Duodenal mucosa (tissue), 2 donors: Measurements from ENCODE around the gene RPS14.
"Not testable (repeated sequence)": the region's sequence is repeated elsewhere in the genome, so short reads cannot be mapped to it uniquely, and the experiment has no call there.

Experiments used
- H3K27ac ChIP-seq: one replicate; pipeline ENCODE4 v1.7.0; 2013; ENCODE audit warnings: low read depth, low read length
- H3K27me3 ChIP-seq, 2 donors: one replicate each; pipeline ENCODE4 v1.7.0; 2013; ENCODE audit warnings: low read length in 2 of 2, control low read depth in 1 of 2; ENCODE audit not compliant: insufficient read depth in 2 of 2, control insufficient read depth in 1 of 2
- H3K36me3 ChIP-seq, 2 donors: one replicate each; pipeline ENCODE4 v1.7.0; 2013; ENCODE audit warnings: low read length in 2 of 2, control low read depth in 1 of 2; ENCODE audit not compliant: insufficient read depth in 2 of 2, control insufficient read depth in 1 of 2
- H3K4me1 ChIP-seq, 2 donors: one replicate each; pipeline ENCODE4 v1.7.0; 2013; ENCODE audit warnings: low read length in 2 of 2, control low read depth in 1 of 2; ENCODE audit not compliant: insufficient read depth in 2 of 2, control insufficient read depth in 1 of 2
- H3K4me3 ChIP-seq, 2 donors: one replicate each; pipeline ENCODE4 v1.7.0; 2013; ENCODE audit warnings: low read length in 2 of 2, low read depth in 1 of 2
- H3K9ac ChIP-seq, 2 donors: one replicate each; pipeline ENCODE4 v1.7.0; 2013; ENCODE audit warnings: low read length in 2 of 2, low read depth in 1 of 2
- H3K9me3 ChIP-seq, 2 donors: one replicate each; pipeline ENCODE4 v1.7.0; 2013; ENCODE audit warnings: low read length in 2 of 2, control low read depth in 1 of 2; ENCODE audit not compliant: control insufficient read depth in 1 of 2

RPS14 gene

DNA sequence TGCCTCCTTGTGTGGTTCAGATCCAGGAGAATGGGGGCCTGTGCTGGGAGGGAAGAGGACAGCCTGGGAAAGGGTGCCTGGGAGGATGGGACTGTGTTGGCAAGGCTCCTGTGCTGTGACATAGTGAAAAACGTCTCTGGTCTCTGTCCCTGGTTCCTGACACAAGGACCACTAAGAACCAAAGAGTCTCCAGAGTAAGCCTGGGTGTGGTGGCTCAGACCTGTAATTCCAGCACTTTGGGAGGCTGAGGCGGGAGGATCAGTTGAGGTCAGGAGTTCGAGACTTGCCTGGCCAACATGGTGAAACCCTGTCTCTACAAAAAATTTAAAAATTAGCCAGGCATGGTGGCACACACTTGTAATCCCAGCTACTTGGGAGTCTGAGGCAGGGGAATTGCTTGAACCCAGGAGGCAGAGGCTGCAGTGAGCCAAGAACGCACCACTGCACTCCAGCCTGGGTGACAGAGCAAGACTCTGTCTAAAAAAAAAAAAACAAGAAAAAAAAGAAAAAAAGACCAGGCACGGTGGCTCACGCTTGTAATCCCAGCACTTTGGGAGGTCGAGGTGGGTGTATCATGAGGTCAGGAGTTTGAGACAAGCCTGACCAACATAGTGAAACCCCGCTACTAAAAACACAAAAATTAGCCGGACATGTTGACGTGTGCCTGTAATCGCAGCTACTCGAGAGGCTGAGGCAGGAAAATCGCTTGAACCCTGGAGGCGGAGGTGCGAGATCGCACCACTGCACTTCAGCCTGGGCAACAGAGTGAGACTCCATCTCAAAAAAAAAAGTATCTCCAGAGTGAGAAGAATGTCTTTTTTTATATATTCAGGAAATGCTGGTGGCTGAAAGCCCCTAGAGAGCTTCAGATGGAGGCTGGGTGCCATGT is 35.4 kb downstream of the RPS14 start:
- not testable (repeated sequence) for H3K4me3 ChIP-seq, H3K27me3 ChIP-seq, H3K9me3 ChIP-seq, H3K36me3 ChIP-seq
- Histone ChIP-seq H3K4me1 (peaks cover 9 to 41% of the 10 kb centered on the region in 2 donors), H3K27ac (peak overlapping the region; percentile 59), H3K9ac (peak overlapping the region; percentile 86 to 96)

DNA sequence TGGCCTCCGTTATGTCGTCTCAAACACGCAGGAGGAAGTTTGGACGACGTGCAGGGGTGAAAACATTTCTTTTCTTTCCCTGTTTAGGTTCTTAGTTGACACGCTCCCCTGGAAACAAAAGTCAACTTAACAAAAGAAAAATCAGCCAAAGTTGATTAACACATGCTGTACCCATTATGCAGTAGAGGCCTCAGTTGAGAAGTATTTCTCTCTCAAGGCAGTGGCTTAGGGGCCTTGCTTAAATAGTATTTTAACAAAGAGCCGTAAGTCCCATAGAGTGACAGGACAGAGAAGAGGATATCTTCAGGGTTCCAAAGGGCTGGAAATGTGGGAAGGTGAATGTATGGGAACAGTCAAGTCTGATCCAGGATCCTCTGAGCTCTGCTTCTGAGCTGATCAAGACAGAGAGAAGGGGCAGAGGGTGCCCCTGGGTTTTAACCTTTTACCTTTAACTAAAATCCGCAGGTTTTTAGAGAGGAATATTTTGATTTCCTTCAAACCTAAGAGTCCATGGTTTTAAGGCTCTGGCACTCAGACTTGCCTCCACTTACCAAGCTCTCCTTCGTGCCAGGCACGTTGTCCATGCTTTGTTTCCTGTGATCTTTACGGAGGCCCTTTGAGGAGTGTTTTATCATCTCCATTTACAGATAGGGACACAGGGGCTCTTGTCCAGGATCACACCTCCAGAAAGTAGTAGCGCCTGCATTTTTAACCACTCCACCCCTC is 36.2 kb downstream of the RPS14 start:
- Histone ChIP-seq H3K4me3 (peak overlapping the region; percentile 90 to 95), H3K4me1 (peaks cover 13 to 45% of the 10 kb centered on the region in 2 donors), H3K9ac (peak overlapping the region; percentile 86 to 96), H3K9me3 (no peaks in the 10 kb centered on the region), H3K27ac (peak overlapping the region; percentile 59), H3K36me3 (peaks cover 4 to 5% of the 10 kb centered on the region in 2 donors), H3K27me3 (no peaks in the 10 kb centered on the region)

DNA sequence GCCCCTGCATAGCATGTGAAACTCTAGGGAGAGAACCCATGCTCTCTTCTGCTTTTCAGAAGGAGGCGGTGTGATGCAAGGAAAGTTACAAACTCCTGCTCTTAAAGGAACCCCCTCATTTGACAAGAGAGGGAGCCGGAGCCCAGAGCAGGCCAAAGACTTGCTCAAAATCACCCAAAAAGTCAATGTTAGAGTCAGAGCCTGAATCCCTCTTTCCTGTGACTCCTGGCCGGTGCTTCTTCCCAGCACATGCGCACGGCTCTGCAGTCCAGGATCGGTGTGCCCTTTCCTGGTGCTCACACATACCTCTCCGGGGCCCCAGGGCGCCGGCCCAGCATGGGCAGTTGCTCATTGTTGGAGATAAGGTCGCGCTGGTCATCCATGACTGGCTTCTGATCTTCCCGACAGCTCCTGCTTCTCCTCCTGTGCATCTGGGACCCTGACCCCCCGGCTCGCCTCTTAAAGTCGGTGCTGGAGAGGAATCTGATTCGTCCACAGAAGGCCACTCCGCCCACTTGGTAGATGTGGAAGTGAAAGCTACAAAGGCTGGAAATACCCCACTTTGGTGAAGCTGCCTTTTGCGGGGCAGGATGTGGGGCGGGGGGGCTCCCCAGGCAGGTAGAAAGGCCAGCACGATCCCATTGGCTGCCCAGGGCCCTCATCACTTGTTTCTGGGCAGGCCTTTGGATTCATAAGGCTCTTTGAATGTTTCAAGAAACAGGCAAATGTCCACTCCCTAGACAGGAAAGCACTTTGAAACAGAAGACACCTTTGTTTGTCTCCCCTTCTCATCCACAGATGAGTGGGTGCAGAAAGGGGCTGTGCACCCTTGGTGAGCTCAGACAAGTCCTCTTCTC is 37.0 kb downstream of the RPS14 start, which contains the start of gene CD74:
Gene CD74 (minus strand): TSS at position 592 of the 857 bp plus-strand sequence. CDS start 161 bp downstream, at position 431.
- H3K27ac ChIP-seq: peak within 1 kb of the TSS; percentile 91
- no peaks in the 10 kb centered on the region for H3K27me3 ChIP-seq
- peaks cover 7% of the 10 kb centered on the region in 2 donors for H3K36me3 ChIP-seq
- peak within 1 kb of the TSS; percentile 86 to 96 for H3K9ac ChIP-seq
- H3K4me1 ChIP-seq: peaks cover 18 to 48% of the 10 kb centered on the region in 2 donors
- no peaks in the 10 kb centered on the region for H3K9me3 ChIP-seq
- H3K4me3 ChIP-seq: peak within 1 kb of the TSS; percentile 90 to 95

DNA sequence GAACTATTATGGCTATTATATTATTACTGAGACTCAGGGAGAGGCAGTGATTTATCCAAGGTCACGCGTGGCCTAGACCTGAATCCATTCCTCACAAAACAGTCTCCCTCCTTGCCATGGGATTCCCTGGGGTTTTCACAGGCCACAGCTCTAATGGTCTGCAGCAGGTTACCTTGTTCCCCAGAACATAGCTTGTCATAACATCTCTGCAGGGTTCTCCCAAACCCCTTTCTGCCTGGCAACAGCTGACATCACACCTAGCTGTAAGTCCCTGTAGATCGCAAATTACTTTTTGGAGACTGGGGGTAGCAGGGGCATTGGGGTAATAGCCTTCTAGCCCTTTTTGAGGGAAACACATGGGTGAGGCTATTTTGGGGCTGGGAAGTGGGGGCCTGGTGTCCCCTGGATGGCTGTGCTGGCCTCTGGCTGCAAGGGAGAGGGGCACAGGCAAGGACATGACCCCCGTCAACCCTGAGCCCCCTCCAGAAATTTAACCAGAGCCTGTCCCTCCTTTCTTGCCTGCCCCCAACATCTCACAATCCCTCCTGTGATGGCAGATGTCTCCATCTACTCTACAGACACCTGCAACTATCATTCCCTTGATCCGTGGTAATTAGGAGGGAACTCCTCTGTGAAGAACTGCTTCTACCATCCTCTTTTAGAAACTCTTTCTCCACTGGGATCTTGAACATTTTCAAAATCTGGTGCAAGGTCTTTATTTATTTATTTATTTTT is 38.1 kb downstream of the RPS14 start:
- Histone ChIP-seq H3K27me3 (no peaks in the 10 kb centered on the region), H3K4me3 (peak overlapping the region; percentile 90 to 95), H3K9ac (peak overlapping the region; percentile 86 to 96), H3K27ac (peak overlapping the region; percentile 89), H3K4me1 (peaks cover 18 to 48% of the 10 kb centered on the region in 2 donors), H3K36me3 (peaks cover 18 to 19% of the 10 kb centered on the region in 2 donors), H3K9me3 (no peaks in the 10 kb centered on the region)

DNA sequence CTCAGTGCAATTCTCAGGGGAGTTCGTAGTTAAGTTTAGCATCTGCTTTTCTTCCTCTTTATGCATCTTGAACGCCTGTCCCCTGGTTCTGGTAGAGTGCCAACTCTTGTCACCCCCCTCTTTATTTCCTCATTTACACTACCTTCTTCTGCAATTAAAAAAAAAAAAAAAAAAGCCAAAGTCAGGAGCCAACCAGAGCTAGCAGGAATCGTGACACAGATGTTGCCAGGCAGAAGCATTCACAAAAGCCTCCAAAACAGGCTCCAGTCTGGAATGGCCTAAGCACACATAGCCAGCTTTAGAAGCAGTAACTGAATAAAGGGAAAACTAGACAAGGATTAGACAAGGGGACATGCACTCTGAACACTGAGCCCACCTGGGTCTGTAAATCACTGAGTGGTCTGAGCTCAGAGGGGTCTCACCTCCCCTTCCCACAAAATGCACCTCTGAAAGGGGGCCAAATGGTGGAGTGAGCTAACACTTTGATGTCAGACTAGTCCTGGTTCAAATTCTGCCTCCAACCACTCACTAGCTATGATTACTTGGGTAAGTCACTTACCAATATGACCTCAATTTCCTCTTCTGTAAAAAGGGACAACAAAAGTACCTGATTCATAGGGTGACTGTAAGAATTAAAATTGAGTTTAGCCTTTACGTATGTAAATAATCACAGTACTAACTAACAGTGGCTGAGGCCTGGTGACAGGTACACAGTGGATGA is 38.9 kb downstream of the RPS14 start:
- H3K9ac ChIP-seq: peak overlapping the region; percentile 86 to 96
- peak overlapping the region; percentile 90 to 95 for H3K4me3 ChIP-seq

DNA sequence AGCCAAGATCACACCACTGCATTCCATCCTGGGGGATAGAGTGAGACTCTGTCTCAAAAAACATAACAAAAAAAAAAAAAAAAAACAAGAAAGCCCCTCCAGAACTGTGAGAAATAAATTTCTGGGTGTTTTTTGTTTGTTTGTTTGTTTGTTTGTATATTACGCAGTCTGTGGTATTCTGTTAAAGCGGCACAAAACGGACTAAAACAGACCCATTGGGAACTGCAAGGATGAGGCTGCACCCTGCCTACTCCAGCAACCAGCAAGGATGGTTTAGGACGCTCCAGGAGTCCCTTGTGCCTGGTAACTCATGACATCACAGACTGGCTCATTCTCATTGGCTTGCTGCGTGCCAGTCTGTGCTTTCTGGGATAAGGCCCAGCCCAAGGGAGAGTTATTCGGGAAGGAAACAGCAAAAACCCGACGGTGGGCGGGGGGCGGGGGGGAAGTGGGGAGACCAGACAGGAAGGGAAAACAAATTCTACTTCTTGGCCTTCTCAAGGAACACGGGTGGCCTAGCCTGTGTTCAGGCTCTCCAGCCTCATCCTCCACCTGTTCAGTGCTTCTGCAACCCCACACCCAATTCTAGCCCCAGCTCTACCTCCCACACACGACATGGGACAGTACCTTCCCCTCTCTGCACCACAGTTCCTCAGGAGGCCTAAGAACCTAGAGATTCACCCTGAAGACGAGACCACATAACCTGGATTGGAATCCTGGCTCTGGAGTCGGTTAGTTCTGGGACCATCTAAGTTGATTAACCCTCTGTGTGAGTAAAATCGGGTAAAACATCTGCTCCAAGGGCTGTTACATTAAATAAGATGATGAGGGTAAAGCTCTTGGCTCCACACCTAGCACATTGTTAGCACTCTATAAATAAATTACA is 39.7 kb downstream of the RPS14 start:
- Histone ChIP-seq H3K9ac (peak overlapping the region; percentile 79 to 86), H3K36me3 (peaks cover 29 to 32% of the 10 kb centered on the region in 2 donors), H3K9me3 (no peaks in the 10 kb centered on the region), H3K4me3 (peak overlapping the region; percentile 90 to 95), H3K27me3 (no peaks in the 10 kb centered on the region), H3K4me1 (peaks cover 18 to 48% of the 10 kb centered on the region in 2 donors), H3K27ac (peak overlapping the region; percentile 89)

More for the DNA sequence above, 38.9 kb downstream of the RPS14 start:
- no peaks in the 10 kb centered on the region for H3K9me3 ChIP-seq
- H3K36me3 ChIP-seq: peaks cover 23 to 25% of the 10 kb centered on the region in 2 donors
- no peaks in the 10 kb centered on the region for H3K27me3 ChIP-seq
- H3K27ac ChIP-seq: peak overlapping the region; percentile 89
- peaks cover 18 to 48% of the 10 kb centered on the region in 2 donors for H3K4me1 ChIP-seq

DNA sequence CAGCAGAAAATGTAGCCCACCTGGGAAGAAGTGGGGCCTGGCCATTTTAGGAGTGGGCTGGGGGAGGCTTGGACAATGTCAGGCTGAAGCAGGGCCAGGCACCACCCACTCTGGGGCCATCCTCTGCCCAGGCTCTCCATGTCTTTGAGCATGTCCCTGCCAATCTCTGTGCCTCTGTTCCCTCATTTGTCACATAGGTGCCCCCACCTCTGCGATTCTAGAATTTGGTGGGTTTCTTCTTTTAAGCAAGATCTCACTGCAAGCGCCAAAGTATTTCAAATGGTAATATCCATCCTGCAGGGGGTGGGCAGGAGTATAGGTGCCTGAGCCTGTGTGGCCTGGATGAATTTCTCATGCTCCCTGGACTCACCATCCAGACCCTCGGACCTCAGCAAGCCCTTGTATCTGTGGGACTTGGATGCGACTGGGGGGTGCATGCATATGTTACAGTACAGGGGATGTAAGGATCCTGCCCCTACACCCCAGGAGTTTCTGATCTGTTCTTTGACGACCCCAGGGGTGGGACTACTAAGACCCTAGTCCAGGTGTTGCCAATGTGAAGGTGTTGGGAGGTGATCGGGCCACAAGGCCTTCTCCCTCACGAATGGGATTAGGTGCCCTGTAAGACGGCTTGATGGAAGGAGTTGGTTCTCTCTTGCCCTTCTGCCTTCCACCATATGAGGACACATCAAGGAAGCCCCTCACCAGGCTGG is 41.2 kb downstream of the RPS14 start:
- Histone ChIP-seq H3K9me3 (no peaks in the 10 kb centered on the region), H3K9ac (peak overlapping the region; percentile 27 to 37), H3K4me3 (no peak overlapping the region), H3K36me3 (peaks cover 34 to 43% of the 10 kb centered on the region in 2 donors), H3K4me1 (peaks cover 14 to 44% of the 10 kb centered on the region in 2 donors), H3K27me3 (no peaks in the 10 kb centered on the region), H3K27ac (no peak overlapping the region)
